Neural crest cell (in vitro differentiated cells): Measurements from ENCODE around the gene ZNF597. TPM values are rescaled to one million over a fixed set of nuclear protein-coding genes. Genes with fewer than 3 reads are reported as not detected.

Experiments used
- DNase-seq: peaks from one replicate; pipeline ENCODE4 v3.0.0; 2021; ENCODE audit warnings: low read depth, mixed read lengths, low spot score
- H3K27ac Mint-ChIP-seq: one replicate; pipeline ENCODE4 v1.8.0; 2021; ENCODE audit warnings: mild to moderate bottlenecking, mixed read lengths; ENCODE audit not compliant: unreplicated experiment
- H3K27me3 Mint-ChIP-seq: 2 replicates; pipeline ENCODE4 v1.8.0; 2021; ENCODE audit warnings: low read depth, mild to moderate bottlenecking, mixed read lengths
- H3K36me3 Mint-ChIP-seq: 2 replicates; pipeline ENCODE4 v1.8.0; 2021; ENCODE audit warnings: low read depth, mild to moderate bottlenecking, mixed read lengths
- H3K4me1 Mint-ChIP-seq: 2 replicates; pipeline ENCODE4 v1.8.0; 2021; ENCODE audit warnings: mixed read lengths
- H3K4me3 Mint-ChIP-seq: one replicate; pipeline ENCODE4 v1.8.0; 2021; ENCODE audit warnings: mild to moderate bottlenecking, mixed read lengths
- H3K9me3 Mint-ChIP-seq: 2 replicates; pipeline ENCODE4 v1.8.0; 2021; ENCODE audit warnings: mixed read lengths
- CTCF ChIP-seq: fragments of 200-600 bp; sonication (generic); conservative IDR thresholded peaks from 2 replicates; pipeline ENCODE4 v1.5.0; 2021; ENCODE audit warnings: antibody characterized with exemption, mild to moderate bottlenecking
- total RNA-seq: library from RNA; stranded (reverse); gene quantifications from 2 replicates; pipeline ENCODE4 v1.2.1, GENCODE V29; 2021

ZNF597 gene
- total RNA-seq, 1 donor from 2014 or later, result 2.0 TPM

- Mint-ChIP-seq H3K36me3 (no peaks in the 10 kb centered on the region), H3K27ac (no peak overlapping the region), H3K27me3 (no peaks in the 10 kb centered on the region), H3K4me3 (peak overlapping the region; percentile 92), H3K4me1 (peaks cover 52% of the 10 kb centered on the region), H3K9me3 (no peaks in the 10 kb centered on the region)
- TF ChIP-seq CTCF, result no peak
- no peak for DNase-seq
Measured at GRCh38 chr16:3460121-3460520, 16.8 kb upstream of the ZNF597 start.

- peak overlapping the region; percentile 92 for H3K4me3 Mint-ChIP-seq
- H3K36me3 Mint-ChIP-seq, result no peaks in the 10 kb centered on the region
Measured at GRCh38 chr16:3459401-3460090, 16.2 kb upstream of the ZNF597 start.

GRCh38 chr16:3458852-3459361 is 15.6 kb upstream of the ZNF597 start:
- no peaks in the 10 kb centered on the region for H3K36me3 Mint-ChIP-seq
- peaks cover 45% of the 10 kb centered on the region for H3K4me1 Mint-ChIP-seq

More at GRCh38 chr16:3459401-3460090, 16.2 kb upstream of the ZNF597 start:
- no peak for DNase-seq
- no peak for TF ChIP-seq CTCF
- Mint-ChIP-seq H3K27ac (no peak overlapping the region), H3K27me3 (no peaks in the 10 kb centered on the region), H3K4me1 (peaks cover 51% of the 10 kb centered on the region), H3K9me3 (no peaks in the 10 kb centered on the region)

GRCh38 chr16:3458278-3458851 is 15.1 kb upstream of the ZNF597 start:
- no peaks in the 10 kb centered on the region for H3K27me3 Mint-ChIP-seq
- DNase-seq, result no peak

More at GRCh38 chr16:3458852-3459361, 15.6 kb upstream of the ZNF597 start:
- Mint-ChIP-seq H3K9me3 (no peaks in the 10 kb centered on the region), H3K27ac (peak overlapping the region; percentile 90), H3K4me3 (peak overlapping the region; percentile 92), H3K27me3 (no peaks in the 10 kb centered on the region)
- no peak for DNase-seq
- TF ChIP-seq CTCF, result no peak

More at GRCh38 chr16:3458278-3458851, 15.1 kb upstream of the ZNF597 start:
- Mint-ChIP-seq H3K27ac (peak overlapping the region; percentile 90), H3K36me3 (no peaks in the 10 kb centered on the region), H3K4me1 (peaks cover 45% of the 10 kb centered on the region), H3K9me3 (no peaks in the 10 kb centered on the region), H3K4me3 (peak overlapping the region; percentile 92)
- TF ChIP-seq CTCF, result no peak
